ENCODE results near the gene LEO1.

LEO1 gene

DNA sequence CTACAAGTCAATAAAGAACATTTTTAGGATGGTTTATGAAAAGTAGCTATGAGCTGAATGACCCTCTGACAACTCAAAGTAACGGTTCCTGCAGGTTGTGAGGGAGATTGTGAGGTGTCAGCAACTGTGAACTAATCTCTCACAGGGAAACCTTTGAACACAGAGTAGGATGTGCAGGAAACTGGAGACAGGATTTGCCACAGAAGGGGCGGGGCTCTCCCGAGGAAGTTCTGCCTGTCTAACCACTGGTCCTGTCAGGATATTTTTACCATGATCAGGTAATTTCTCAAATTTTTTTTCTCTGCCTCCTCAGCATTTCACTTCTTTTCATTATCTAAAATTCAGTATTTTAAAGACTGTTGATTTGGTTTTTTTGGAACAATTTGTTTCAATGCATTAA lies 33.3 kb downstream of the LEO1 start:
- peaks cover 7% of the 10 kb centered on the region for H3K36me3 ChIP-seq (ENCODE audit: control insufficient read depth, insufficient read depth, low read length)
- H3K4me3 ChIP-seq (ENCODE audit: low read length): no peak overlapping the region
- H3K27ac ChIP-seq (ENCODE audit: low read depth, low read length): no peak overlapping the region
- H3K27me3 ChIP-seq (ENCODE audit: control insufficient read depth, insufficient read depth, low read length): no peaks in the 10 kb centered on the region
- H3K4me1 ChIP-seq (ENCODE audit: control insufficient read depth, insufficient read depth, low read length): no peaks in the 10 kb centered on the region
- no peak overlapping the region for H3K9ac ChIP-seq (ENCODE audit: low read length)

DNA sequence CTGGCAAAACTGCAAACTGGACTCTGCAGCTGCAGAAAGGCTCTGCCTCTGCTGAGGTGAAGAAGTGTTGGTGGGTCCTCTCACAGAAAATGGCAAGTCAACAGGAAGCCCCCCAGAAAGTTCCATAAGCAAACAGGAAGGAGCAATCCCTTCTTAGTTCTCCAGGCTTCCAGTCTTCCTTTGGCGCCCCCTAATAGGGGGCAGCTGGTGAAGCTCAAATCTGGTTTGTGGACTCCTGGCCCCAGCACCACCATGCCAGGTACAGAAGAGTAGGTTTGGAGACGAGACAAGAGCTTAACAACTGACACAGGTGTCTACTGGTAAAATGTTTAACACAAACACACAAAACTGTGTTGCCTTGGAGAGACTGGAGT lies 35.5 kb downstream of the LEO1 start:
- no peak overlapping the region for H3K27ac ChIP-seq (ENCODE audit: low read depth, low read length)
- H3K4me3 ChIP-seq (ENCODE audit: low read length): no peak overlapping the region
- H3K36me3 ChIP-seq (ENCODE audit: control insufficient read depth, insufficient read depth, low read length): no peaks in the 10 kb centered on the region
- no peaks in the 10 kb centered on the region for H3K27me3 ChIP-seq (ENCODE audit: control insufficient read depth, insufficient read depth, low read length)
- no peaks in the 10 kb centered on the region for H3K4me1 ChIP-seq (ENCODE audit: control insufficient read depth, insufficient read depth, low read length)
- no peak overlapping the region for H3K9ac ChIP-seq (ENCODE audit: low read length)

DNA sequence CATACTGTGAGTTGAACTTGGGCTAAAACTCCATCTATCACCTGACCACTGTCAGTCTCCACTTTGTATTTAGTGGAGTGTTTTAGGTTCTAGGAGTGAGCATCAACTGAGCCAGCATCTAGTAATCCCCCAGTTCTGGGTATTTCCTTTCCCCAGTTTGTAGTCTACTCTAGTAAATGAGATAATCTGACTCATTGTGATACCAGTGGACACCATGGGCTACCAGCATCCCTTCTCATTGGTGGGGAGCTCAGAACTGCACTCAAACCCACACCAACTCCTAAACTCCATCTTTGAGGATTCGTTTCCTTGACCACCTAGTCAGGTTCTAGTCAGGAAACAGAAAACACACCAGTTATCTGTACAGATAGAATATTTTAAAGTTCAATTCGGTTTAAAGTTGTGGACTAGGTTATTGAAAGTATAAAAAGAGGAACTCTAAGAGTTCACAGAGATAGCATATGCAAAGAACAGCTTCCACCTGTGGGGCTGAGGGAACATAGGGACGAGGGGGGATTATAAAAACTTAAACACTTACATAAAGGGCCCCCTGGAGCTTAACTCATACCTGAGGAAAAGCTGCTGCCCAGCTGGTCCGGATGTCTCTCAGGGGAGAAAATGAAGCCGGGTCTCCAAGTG lies 36.0 kb downstream of the LEO1 start:
- Histone ChIP-seq H3K27me3 (ENCODE audit: control insufficient read depth, insufficient read depth, low read length) (no peaks in the 10 kb centered on the region), H3K9ac (ENCODE audit: low read length) (no peak overlapping the region), H3K27ac (ENCODE audit: low read depth, low read length) (no peak overlapping the region), H3K4me3 (ENCODE audit: low read length) (no peak overlapping the region), H3K4me1 (ENCODE audit: control insufficient read depth, insufficient read depth, low read length) (no peaks in the 10 kb centered on the region), H3K36me3 (ENCODE audit: control insufficient read depth, insufficient read depth, low read length) (no peaks in the 10 kb centered on the region)

DNA sequence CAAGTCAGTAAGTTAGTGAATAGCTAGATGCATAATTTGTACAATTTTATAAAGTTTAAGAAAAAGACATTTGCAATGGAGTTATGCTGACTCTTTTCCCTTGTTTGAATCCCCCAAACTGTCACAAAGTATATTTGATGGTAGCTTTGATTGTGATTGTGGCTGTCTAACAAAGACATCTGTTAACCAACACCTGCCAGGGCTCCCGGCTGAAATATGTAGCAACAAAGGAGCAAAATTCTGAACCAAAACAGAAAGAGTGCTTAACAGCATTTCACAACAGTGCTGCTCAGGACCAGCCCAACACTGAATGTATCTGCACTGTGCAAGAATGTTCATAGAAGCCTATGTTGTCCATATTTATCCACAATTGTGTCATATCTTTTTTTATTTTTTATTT lies 39.4 kb downstream of the LEO1 start:
- Histone ChIP-seq H3K9ac (ENCODE audit: low read length) (no peak overlapping the region), H3K27me3 (ENCODE audit: control insufficient read depth, insufficient read depth, low read length) (no peaks in the 10 kb centered on the region), H3K4me3 (ENCODE audit: low read length) (no peak overlapping the region), H3K4me1 (ENCODE audit: control insufficient read depth, insufficient read depth, low read length) (no peaks in the 10 kb centered on the region), H3K27ac (ENCODE audit: low read depth, low read length) (no peak overlapping the region), H3K36me3 (ENCODE audit: control insufficient read depth, insufficient read depth, low read length) (no peaks in the 10 kb centered on the region)

DNA sequence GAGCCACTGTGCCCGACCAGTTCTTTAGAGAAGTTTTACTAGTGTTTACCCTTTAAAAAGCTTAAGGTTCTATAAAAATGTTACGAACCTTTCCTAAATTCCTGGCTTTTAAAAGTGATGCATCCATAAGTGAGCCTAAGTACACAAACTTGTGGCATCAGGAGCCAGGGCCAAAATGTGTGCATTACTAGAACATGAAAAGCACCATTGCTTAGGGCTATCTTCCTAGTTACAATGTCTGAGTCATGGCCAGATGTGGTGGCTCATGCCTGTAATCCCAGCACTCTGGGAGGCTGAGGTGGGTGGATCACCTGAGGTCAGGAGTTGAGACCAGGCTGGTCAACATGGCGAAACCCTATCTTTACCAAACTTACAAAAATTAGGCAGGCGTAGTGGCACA lies 39.9 kb downstream of the LEO1 start:
- Histone ChIP-seq H3K27me3 (ENCODE audit: control insufficient read depth, insufficient read depth, low read length) (no peaks in the 10 kb centered on the region), H3K4me3 (ENCODE audit: low read length) (no peak overlapping the region), H3K4me1 (ENCODE audit: control insufficient read depth, insufficient read depth, low read length) (no peaks in the 10 kb centered on the region), H3K27ac (ENCODE audit: low read depth, low read length) (no peak overlapping the region), H3K36me3 (ENCODE audit: control insufficient read depth, insufficient read depth, low read length) (peaks cover 2% of the 10 kb centered on the region), H3K9ac (ENCODE audit: low read length) (no peak overlapping the region)

DNA sequence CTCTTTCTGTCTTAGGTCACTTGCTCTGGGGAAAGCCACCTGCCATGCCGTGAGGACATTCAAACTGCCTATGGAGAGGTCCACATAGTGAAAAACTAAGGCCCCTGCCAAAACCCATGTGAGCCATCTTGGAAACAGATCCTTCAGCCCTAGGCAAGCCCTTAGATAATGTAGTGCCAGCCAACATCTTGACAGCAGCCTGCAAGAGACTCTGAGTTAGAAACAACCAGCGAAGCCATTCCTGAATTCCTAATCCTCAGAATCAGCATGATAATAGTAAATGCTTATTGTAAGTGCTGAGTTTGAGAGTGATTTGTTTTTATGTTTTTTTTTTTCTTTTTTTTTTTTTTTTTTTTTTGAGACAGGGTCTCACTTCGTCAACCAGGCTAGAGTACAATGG lies 40.6 kb downstream of the LEO1 start:
- no peaks in the 10 kb centered on the region for H3K27me3 ChIP-seq (ENCODE audit: control insufficient read depth, insufficient read depth, low read length)
- H3K4me1 ChIP-seq (ENCODE audit: control insufficient read depth, insufficient read depth, low read length): no peaks in the 10 kb centered on the region
- H3K27ac ChIP-seq (ENCODE audit: low read depth, low read length): no peak overlapping the region
- H3K9ac ChIP-seq (ENCODE audit: low read length): no peak overlapping the region
- H3K36me3 ChIP-seq (ENCODE audit: control insufficient read depth, insufficient read depth, low read length): peaks cover 2% of the 10 kb centered on the region
- H3K4me3 ChIP-seq (ENCODE audit: low read length): no peak overlapping the region

DNA sequence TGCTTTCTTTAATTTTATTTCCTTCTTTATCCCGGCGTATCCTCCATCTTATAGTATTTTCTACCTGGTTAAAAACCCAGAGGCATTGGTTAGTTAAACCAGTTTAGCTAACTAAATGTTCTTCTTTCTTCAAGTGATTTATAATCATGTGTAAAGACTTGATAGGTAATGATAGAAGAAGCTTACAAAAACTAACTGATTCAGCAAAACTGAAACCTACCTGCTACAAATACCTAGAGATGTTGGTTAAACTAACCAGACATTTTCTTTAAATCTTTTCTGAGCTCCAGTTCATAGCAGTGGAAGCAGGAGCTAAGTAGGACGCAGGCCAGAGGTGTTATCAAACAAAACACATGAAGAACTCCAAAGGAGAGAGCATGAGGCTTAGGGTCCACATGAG lies 44.8 kb downstream of the LEO1 start:
- H3K4me1 ChIP-seq (ENCODE audit: control insufficient read depth, insufficient read depth, low read length): no peaks in the 10 kb centered on the region
- no peak overlapping the region for H3K4me3 ChIP-seq (ENCODE audit: low read length)
- H3K27ac ChIP-seq (ENCODE audit: low read depth, low read length): no peak overlapping the region
- peaks cover 13% of the 10 kb centered on the region for H3K36me3 ChIP-seq (ENCODE audit: control insufficient read depth, insufficient read depth, low read length)
- H3K9ac ChIP-seq (ENCODE audit: low read length): no peak overlapping the region
- H3K27me3 ChIP-seq (ENCODE audit: control insufficient read depth, insufficient read depth, low read length): no peaks in the 10 kb centered on the region

DNA sequence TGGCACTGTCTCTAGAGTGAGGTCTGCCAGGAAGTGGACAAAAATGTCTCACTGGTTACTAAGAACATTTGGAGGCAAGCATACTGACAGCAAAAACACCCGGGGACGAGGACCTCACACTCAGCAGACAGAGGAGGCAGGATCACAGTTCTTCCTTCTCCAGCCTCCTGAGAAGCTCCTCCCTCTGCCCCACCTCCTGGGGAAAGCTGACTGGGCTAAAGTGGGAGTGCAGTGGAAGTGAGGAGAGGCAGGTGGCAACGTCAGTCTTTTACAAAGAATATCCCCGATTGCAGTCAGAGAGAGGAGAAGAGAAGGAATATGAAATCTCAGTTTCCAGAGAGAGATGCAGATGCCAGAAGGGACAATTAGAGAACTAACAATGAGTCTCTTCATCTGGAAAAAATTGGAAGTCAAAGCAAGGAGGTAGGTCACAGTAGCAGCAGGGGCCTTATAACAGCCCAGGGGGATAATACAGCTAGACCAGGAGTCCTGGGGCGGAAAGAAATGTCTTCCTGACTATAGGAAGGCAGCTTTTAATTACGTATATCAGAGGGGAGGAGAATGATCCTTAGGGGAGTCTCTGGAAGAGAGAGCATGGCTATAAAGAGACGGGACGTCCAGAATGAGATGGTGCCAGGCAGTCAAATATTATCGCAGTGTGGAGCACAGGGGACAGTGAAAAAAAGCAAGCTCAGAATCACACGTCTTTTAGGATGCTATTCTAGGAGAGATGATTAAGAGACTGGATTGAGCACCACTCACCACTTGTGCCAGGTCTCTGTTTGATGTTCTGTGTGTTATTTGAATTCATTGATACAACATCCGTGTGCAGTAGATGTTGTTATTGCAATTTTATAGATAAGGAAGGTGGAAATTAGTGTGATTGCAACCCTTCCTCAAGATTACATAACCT lies 47.2 kb downstream of the LEO1 start:
- Histone ChIP-seq H3K36me3 (ENCODE audit: control insufficient read depth, insufficient read depth, low read length) (peaks cover 16% of the 10 kb centered on the region), H3K27me3 (ENCODE audit: control insufficient read depth, insufficient read depth, low read length) (no peaks in the 10 kb centered on the region), H3K9ac (ENCODE audit: low read length) (no peak overlapping the region), H3K4me3 (ENCODE audit: low read length) (no peak overlapping the region), H3K4me1 (ENCODE audit: control insufficient read depth, insufficient read depth, low read length) (no peaks in the 10 kb centered on the region), H3K27ac (ENCODE audit: low read depth, low read length) (no peak overlapping the region)

DNA sequence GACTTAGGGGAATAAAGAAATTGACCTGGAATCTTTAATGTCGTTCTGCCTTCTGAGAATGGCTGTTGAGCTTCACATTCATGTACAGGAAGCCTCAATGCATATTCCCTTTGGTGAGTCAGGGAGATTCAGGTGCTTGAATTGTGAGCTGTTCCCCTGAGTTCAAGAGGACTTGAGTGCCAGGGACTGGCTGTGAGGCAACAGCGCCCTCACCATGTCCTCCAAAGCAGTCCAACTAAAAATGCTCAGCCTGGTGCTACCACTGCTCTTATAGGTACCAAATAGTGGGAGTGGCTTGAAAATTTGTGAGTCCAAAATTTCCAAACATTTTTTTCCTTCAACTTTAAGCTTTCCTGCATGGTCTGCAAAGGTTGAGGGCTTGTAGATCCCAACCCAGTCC lies 54.1 kb downstream of the LEO1 start:
- H3K4me1 ChIP-seq (ENCODE audit: control insufficient read depth, insufficient read depth, low read length): no peaks in the 10 kb centered on the region
- H3K27ac ChIP-seq (ENCODE audit: low read depth, low read length): no peak overlapping the region
- peaks cover 9% of the 10 kb centered on the region for H3K36me3 ChIP-seq (ENCODE audit: control insufficient read depth, insufficient read depth, low read length)
- H3K4me3 ChIP-seq (ENCODE audit: low read length): no peak overlapping the region
- no peak overlapping the region for H3K9ac ChIP-seq (ENCODE audit: low read length)
- no peaks in the 10 kb centered on the region for H3K27me3 ChIP-seq (ENCODE audit: control insufficient read depth, insufficient read depth, low read length)

DNA sequence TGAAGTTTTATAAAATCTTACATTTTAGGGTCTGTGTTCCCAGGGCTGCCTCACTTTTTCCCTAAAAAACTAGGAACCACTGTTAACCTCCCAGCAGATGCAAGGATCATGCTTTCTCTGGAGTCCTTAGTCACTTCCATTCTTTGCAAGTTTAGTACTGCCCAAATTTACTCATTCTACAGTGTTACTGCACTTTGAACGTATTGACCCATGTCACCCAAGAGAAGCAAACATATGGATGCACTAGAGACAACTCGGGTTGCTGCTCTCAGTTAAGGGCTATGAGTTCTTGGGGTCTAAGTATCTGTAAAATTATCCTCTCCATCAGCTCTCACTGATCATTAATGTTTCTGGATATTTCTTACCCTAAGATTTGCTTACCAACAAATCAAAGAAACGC lies 59.0 kb downstream of the LEO1 start:
- Histone ChIP-seq H3K27ac (ENCODE audit: low read depth, low read length) (no peak overlapping the region), H3K4me3 (ENCODE audit: low read length) (no peak overlapping the region), H3K27me3 (ENCODE audit: control insufficient read depth, insufficient read depth, low read length) (no peaks in the 10 kb centered on the region), H3K4me1 (ENCODE audit: control insufficient read depth, insufficient read depth, low read length) (peaks cover 2% of the 10 kb centered on the region), H3K36me3 (ENCODE audit: control insufficient read depth, insufficient read depth, low read length) (peaks cover 6% of the 10 kb centered on the region), H3K9ac (ENCODE audit: low read length) (no peak overlapping the region)

DNA sequence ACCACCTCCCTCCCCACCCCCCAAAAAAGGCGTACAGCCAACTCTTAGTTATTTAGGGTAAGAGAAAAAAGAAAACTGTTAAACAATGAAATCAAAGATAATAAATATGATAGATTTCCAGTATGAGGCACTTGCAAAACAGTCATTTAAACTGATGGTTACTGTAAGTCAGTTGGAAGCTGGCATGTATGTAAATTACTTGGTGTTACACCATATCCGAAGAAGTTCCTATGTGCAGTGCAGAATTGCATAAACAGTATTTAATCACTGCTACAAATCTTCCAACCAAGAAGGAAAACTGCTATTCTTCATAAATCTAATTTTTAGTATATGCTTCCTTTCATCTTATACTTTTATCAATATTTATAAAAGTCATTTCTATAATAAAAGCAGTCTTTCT lies 62.0 kb downstream of the LEO1 start:
- Histone ChIP-seq H3K4me1 (ENCODE audit: control insufficient read depth, insufficient read depth, low read length) (peaks cover 2% of the 10 kb centered on the region), H3K27me3 (ENCODE audit: control insufficient read depth, insufficient read depth, low read length) (no peaks in the 10 kb centered on the region), H3K36me3 (ENCODE audit: control insufficient read depth, insufficient read depth, low read length) (peaks cover 6% of the 10 kb centered on the region), H3K27ac (ENCODE audit: low read depth, low read length) (no peak overlapping the region), H3K9ac (ENCODE audit: low read length) (no peak overlapping the region), H3K4me3 (ENCODE audit: low read length) (no peak overlapping the region)

DNA sequence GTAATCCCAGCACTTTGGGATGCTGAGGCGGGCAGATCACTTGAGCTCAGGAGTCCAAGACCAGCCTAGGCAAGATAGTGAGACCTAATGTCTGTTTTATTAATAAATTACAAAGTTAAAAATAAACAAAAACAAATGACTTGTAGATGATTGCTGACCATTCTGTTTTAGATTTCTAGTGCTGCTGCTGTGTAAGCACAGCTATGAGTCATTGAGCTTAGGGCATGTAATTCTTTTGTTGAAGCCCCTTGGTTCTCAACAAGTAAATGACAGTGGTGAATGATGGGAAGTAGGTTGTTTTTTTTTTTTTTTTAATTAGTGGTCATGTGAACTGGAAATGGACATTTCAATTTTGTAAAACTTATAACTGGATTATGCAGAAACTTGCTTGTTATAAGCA lies 63.3 kb downstream of the LEO1 start:
- no peak overlapping the region for H3K9ac ChIP-seq (ENCODE audit: low read length)
- peaks cover 2% of the 10 kb centered on the region for H3K4me1 ChIP-seq (ENCODE audit: control insufficient read depth, insufficient read depth, low read length)
- no peaks in the 10 kb centered on the region for H3K27me3 ChIP-seq (ENCODE audit: control insufficient read depth, insufficient read depth, low read length)
- H3K27ac ChIP-seq (ENCODE audit: low read depth, low read length): no peak overlapping the region
- no peak overlapping the region for H3K4me3 ChIP-seq (ENCODE audit: low read length)
- H3K36me3 ChIP-seq (ENCODE audit: control insufficient read depth, insufficient read depth, low read length): peaks cover 6% of the 10 kb centered on the region
